ENCODE results near the gene APOBEC3G.
"Not testable (repeated sequence)": the region's sequence is repeated elsewhere in the genome, so short reads cannot be mapped to it uniquely, and the experiment has no call there.

GRCh38 chr22:39040155-39040537, 36.9 kb upstream of the APOBEC3G start:
- not testable (repeated sequence) for TF ChIP-seq POLR2A, CTCF (IDR thresholded peaks at IDR 0.05)

Measured in testis (tissue), 2 donors.